ENCODE measurements around the gene RSPH6A. TPM values are rescaled to one million over a fixed set of nuclear protein-coding genes. Genes with fewer than 3 reads are reported as not detected.

RSPH6A gene
- total RNA-seq, 1 experiment from 2014 or later: 0.55 TPM

- no peak overlapping the region for H4K5ac ChIP-seq (ENCODE audit: insufficient read length, low read depth, low read length)
- no peak overlapping the region for H3K4ac ChIP-seq (ENCODE audit: low read depth, low read length)
- no peak overlapping the region for H2BK5ac ChIP-seq (ENCODE audit: insufficient read length, low read length)
- no peaks in the 10 kb centered on the region for H4K20me1 ChIP-seq (ENCODE audit: control insufficient read depth, insufficient read depth, insufficient read length)
- H3K14ac ChIP-seq (ENCODE audit: insufficient read depth, low read length): no peak overlapping the region
- H3K79me1 ChIP-seq (ENCODE audit: insufficient read depth, low read depth, low read length, poor library complexity, severe bottlenecking): no peaks in the 10 kb centered on the region
- H3K79me2 ChIP-seq (ENCODE audit: insufficient read depth, low read length): no peaks in the 10 kb centered on the region
- H4K91ac ChIP-seq (ENCODE audit: insufficient read length, low read depth, low read length): no peak overlapping the region
- H4K8ac ChIP-seq (replicated peaks; ENCODE audit: insufficient read length, low read depth, low read length): no peak overlapping the region
- peaks cover 8 to 35% of the 10 kb centered on the region in 2 experiments for H3K4me1 Mint-ChIP-seq
- H3K27ac Mint-ChIP-seq: no peak overlapping the region
- H3K4me1 ChIP-seq (ENCODE audit: insufficient read depth, low read length): peaks cover 3% of the 10 kb centered on the region; the same call in 1 of the 2 replicates
- H2BK20ac ChIP-seq (ENCODE audit: low read depth, low read length, poor library complexity, severe bottlenecking): no peak overlapping the region
- no peak overlapping the region for H3T11ph ChIP-seq (ENCODE audit: low read length)
- no peaks in the 10 kb centered on the region for H3K9me3 Mint-ChIP-seq
- DNase-seq: no peak
- H3K56ac ChIP-seq (ENCODE audit: insufficient read length, low read depth, low read length): no peak overlapping the region
- TF ChIP-seq, protein P1, sequence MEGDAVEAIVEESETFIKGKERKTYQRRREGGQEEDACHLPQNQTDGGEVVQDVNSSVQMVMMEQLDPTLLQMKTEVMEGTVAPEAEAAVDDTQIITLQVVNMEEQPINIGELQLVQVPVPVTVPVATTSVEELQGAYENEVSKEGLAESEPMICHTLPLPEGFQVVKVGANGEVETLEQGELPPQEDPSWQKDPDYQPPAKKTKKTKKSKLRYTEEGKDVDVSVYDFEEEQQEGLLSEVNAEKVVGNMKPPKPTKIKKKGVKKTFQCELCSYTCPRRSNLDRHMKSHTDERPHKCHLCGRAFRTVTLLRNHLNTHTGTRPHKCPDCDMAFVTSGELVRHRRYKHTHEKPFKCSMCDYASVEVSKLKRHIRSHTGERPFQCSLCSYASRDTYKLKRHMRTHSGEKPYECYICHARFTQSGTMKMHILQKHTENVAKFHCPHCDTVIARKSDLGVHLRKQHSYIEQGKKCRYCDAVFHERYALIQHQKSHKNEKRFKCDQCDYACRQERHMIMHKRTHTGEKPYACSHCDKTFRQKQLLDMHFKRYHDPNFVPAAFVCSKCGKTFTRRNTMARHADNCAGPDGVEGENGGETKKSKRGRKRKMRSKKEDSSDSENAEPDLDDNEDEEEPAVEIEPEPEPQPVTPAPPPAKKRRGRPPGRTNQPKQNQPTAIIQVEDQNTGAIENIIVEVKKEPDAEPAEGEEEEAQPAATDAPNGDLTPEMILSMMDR (conservative IDR thresholded peaks at IDR 0.05): no peak
- peaks cover 20% of the 10 kb centered on the region for H3K27me3 Mint-ChIP-seq (ENCODE audit: low read depth)
- H3K9me3 ChIP-seq (ENCODE audit: control insufficient read depth, low read depth, low read length): no peaks in the 10 kb centered on the region
- H3K27me3 ChIP-seq (ENCODE audit: insufficient read depth, low read length): no peaks in the 10 kb centered on the region
- no peak overlapping the region for H2BK15ac ChIP-seq (ENCODE audit: low read depth, low read length)
- no peak overlapping the region for H2BK120ac ChIP-seq (ENCODE audit: low read depth, low read length, poor library complexity, severe bottlenecking)
- H2AK5ac ChIP-seq (ENCODE audit: insufficient read length, low read length): no peak overlapping the region
- peaks cover 11% of the 10 kb centered on the region for H3K23me2 ChIP-seq (ENCODE audit: insufficient read length, low read depth, low read length, poor library complexity, severe bottlenecking)
- no CpG with 5 or more reads among the region's 15 CpGs for WGBS (ENCODE audit: extremely low coverage, insufficient read length, low lambda C conversion rate)
- no peak overlapping the region for H3K4me2 ChIP-seq (ENCODE audit: insufficient read depth, insufficient read length, low read length)
- no peak overlapping the region for H3K4me3 Mint-ChIP-seq
- no peak overlapping the region for H3K23ac ChIP-seq (ENCODE audit: insufficient read length, low read depth, low read length)
- no peak overlapping the region for H2AFZ ChIP-seq (ENCODE audit: low read length)
- H2BK12ac ChIP-seq (ENCODE audit: insufficient read length, low read depth, low read length): no peak overlapping the region
- no peak overlapping the region for H3K18ac ChIP-seq (ENCODE audit: insufficient read length, low read depth, low read length)
- H3K27ac ChIP-seq (ENCODE audit: insufficient read length, low read depth, low read length): no peak overlapping the region
- H3K9ac ChIP-seq (ENCODE audit: extremely low read depth, insufficient read length, low read length): no peak overlapping the region
- H3K36me3 Mint-ChIP-seq (ENCODE audit: insufficient read depth in 1 of 3, low read depth in 3 of 3): 0 out of 7 replicates have a peak, but pooled peaks cover 0 to 2% (median 0%) of the 10 kb centered on the region in 3 experiments
Observed at GRCh38 chr19:45762870-45763631, 52.1 kb downstream of the RSPH6A start.

Measured in H9 (cell line).